Sigmoid colon (tissue), 4 donors: ENCODE data around the gene SPATA31D3.

Experiments
- CTCF ChIP-seq, 4 experiments: fragments of 450-650 bp in 3 of 4; fragments of 200-600 bp in 1 of 4; IDR thresholded peaks; one replicate each; pipeline ENCODE4 v1.5.1; 2016 to 2019; ENCODE audit warnings: antibody characterized with exemption in 4 of 4, mild to moderate bottlenecking in 3 of 4, moderate library complexity in 2 of 4
- POLR2AphosphoS5 ChIP-seq, 4 donors: sonication (generic); formaldehyde crosslinking; IDR thresholded peaks; one replicate each; pipeline ENCODE4 v1.6.1; 2017; ENCODE audit warnings: antibody characterized with exemption in 4 of 4

GRCh38 chr9:81976351-81976750 lies 33.1 kb downstream of the SPATA31D3 start:
- TF ChIP-seq CTCF (IDR thresholded peaks at IDR 0.05), result no peak
- TF ChIP-seq POLR2AphosphoS5 (IDR thresholded peaks at IDR 0.05), result no peak
